Gastroesophageal sphincter (tissue), 3 donors: ENCODE data around the gene SLC39A1.

Source experiments
- EP300 ChIP-seq: sonication (generic); formaldehyde crosslinking; IDR thresholded peaks from one replicate; pipeline ENCODE4 v1.6.1; 2017; ENCODE audit warnings: antibody characterized with exemption, mild to moderate bottlenecking
- POLR2A ChIP-seq, 2 donors: fragments of 450-650 bp; IDR thresholded peaks; one replicate each; pipeline ENCODE4 v1.6.1; 2017; ENCODE audit warnings: antibody characterized with exemption in 2 of 2, mild to moderate bottlenecking in 2 of 2, moderate library complexity in 1 of 2
- POLR2AphosphoS5 ChIP-seq: sonication (generic); formaldehyde crosslinking; IDR thresholded peaks from one replicate; pipeline ENCODE4 v1.6.1; 2017; ENCODE audit warnings: antibody characterized with exemption
- TF ChIP-seq, protein P1 (sequence below), 4 experiments: fragments of 200-600 bp in 2 of 4; fragments of 450-650 bp in 2 of 4; sonication (generic) in 1 of 4; IDR thresholded peaks; one replicate each; pipeline ENCODE4 v1.5.1; 2017 to 2019; ENCODE audit warnings: antibody characterized with exemption in 4 of 4, mild to moderate bottlenecking in 2 of 4, moderate library complexity in 2 of 4

DNA sequence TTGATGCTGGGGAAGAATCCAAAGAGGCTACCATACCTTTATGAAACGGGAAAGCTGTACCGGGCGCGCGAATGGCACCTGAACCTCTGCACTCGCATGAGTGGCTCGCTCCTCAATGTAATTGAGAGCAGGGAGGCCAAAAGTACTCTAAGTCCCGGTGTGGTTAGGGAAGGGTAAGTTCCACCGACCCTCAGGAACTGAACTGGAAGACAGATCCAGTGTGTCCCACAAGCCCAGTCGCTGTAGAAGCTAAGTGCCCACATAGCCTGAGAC lies 41.6 kb downstream of the SLC39A1 start:
- TF ChIP-seq EP300 (no peak), POLR2AphosphoS5 (no peak), POLR2A (IDR thresholded peaks at IDR 0.05) (no peak)
- TF ChIP-seq, protein P1, sequence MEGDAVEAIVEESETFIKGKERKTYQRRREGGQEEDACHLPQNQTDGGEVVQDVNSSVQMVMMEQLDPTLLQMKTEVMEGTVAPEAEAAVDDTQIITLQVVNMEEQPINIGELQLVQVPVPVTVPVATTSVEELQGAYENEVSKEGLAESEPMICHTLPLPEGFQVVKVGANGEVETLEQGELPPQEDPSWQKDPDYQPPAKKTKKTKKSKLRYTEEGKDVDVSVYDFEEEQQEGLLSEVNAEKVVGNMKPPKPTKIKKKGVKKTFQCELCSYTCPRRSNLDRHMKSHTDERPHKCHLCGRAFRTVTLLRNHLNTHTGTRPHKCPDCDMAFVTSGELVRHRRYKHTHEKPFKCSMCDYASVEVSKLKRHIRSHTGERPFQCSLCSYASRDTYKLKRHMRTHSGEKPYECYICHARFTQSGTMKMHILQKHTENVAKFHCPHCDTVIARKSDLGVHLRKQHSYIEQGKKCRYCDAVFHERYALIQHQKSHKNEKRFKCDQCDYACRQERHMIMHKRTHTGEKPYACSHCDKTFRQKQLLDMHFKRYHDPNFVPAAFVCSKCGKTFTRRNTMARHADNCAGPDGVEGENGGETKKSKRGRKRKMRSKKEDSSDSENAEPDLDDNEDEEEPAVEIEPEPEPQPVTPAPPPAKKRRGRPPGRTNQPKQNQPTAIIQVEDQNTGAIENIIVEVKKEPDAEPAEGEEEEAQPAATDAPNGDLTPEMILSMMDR (IDR thresholded peaks at IDR 0.05) = no peak
